PC-3 (cell line): ENCODE measurements around the gene CALR.

Source experiments
- EZH2 ChIP-seq: fragments of 300-600 bp; sonication (generic); IDR thresholded peaks from one replicate; pipeline ENCODE4 v1.6.1; 2017; ENCODE audit warnings: antibody characterized with exemption, mild to moderate bottlenecking, low read length; ENCODE audit not compliant: unreplicated experiment
- EZH2phosphoT487 ChIP-seq: fragments of 300-600 bp; sonication (generic); IDR thresholded peaks from 2 replicates; pipeline ENCODE4 v1.6.1; 2018; ENCODE audit warnings: mild to moderate bottlenecking, antibody characterized with exemption, low read length, borderline replicate concordance
- TF ChIP-seq, protein P1 (sequence below): fragments of 300-600 bp; sonication (generic); conservative IDR thresholded peaks from 2 replicates; pipeline ENCODE4 v1.5.1; 2017; ENCODE audit warnings: antibody characterized with exemption, low read depth, mild to moderate bottlenecking, low read length

DNA sequence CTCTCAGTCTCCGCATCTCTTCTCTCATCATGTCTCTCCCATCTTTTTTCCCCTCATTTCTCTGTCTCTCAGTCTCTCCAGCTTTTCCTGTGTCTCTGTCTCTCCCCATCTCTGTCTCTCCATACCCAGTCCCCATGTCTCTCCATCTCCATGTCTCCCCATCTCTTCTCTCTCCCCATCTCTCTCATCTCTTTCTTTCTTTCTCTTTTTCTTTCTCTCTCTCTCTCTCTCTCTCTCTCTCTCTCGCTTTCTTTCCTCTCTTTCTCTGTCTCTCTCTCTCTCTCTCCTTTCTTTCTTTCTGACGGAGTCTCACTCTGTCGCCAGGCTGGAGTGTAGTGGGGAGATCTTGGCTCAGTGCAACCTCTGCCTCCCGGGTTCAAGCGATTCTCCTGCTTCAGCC lies 44.2 kb downstream of the CALR start:
- TF ChIP-seq, protein P1, sequence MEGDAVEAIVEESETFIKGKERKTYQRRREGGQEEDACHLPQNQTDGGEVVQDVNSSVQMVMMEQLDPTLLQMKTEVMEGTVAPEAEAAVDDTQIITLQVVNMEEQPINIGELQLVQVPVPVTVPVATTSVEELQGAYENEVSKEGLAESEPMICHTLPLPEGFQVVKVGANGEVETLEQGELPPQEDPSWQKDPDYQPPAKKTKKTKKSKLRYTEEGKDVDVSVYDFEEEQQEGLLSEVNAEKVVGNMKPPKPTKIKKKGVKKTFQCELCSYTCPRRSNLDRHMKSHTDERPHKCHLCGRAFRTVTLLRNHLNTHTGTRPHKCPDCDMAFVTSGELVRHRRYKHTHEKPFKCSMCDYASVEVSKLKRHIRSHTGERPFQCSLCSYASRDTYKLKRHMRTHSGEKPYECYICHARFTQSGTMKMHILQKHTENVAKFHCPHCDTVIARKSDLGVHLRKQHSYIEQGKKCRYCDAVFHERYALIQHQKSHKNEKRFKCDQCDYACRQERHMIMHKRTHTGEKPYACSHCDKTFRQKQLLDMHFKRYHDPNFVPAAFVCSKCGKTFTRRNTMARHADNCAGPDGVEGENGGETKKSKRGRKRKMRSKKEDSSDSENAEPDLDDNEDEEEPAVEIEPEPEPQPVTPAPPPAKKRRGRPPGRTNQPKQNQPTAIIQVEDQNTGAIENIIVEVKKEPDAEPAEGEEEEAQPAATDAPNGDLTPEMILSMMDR = no peak
- TF ChIP-seq EZH2 (no peak), EZH2phosphoT487 (no peak)
